SHP77 treated with DMSO at 0.1 percent for 48 hours (cell line): ENCODE data around the gene KRTAP12-4.
"Not testable (repeated sequence)": the region's sequence is repeated elsewhere in the genome, so short reads cannot be mapped to it uniquely, and the experiment has no call there.

Experiments used
- DNase-seq: peaks from one replicate; lab custom pipeline; 2025; lab: John Stamatoyannopoulos, UW

KRTAP12-4 gene

GRCh38 chr21:44686843-44687561 lies 32.5 kb upstream of the KRTAP12-4 start:
- no peak for DNase-seq

GRCh38 chr21:44686000-44686781 lies 31.7 kb upstream of the KRTAP12-4 start:
- DNase-seq = no peak

GRCh38 chr21:44685050-44685449 lies 30.6 kb upstream of the KRTAP12-4 start:
- DNase-seq = not testable (repeated sequence)

GRCh38 chr21:44684483-44684882 lies 30.0 kb upstream of the KRTAP12-4 start:
- no peak for DNase-seq

- DNase-seq = no peak
Observed at GRCh38 chr21:44684077-44684476, 29.6 kb upstream of the KRTAP12-4 start.

GRCh38 chr21:44682580-44683151 lies 28.2 kb upstream of the KRTAP12-4 start:
- DNase-seq = no peak

GRCh38 chr21:44681861-44682579 lies 27.6 kb upstream of the KRTAP12-4 start, which contains the start of gene KRTAP12-1:
TSS of gene KRTAP12-1 (minus strand) at chr21:44682163. CDS start at chr21:44682123, 40 bp downstream.
- DNase-seq = peak; percentile 33

GRCh38 chr21:44681152-44681551 lies 26.7 kb upstream of the KRTAP12-4 start:
- no peak for DNase-seq

- no peak for DNase-seq
Observed at GRCh38 chr21:44677881-44678280, 23.4 kb upstream of the KRTAP12-4 start.

GRCh38 chr21:44671911-44672310 lies 17.5 kb upstream of the KRTAP12-4 start:
- no peak for DNase-seq

- no peak for DNase-seq
Observed at GRCh38 chr21:44670642-44671432, 16.4 kb upstream of the KRTAP12-4 start.

- DNase-seq = no peak
Observed at GRCh38 chr21:44667612-44668011, 13.2 kb upstream of the KRTAP12-4 start.

- no peak for DNase-seq
Observed at GRCh38 chr21:44666401-44667320, 12.2 kb upstream of the KRTAP12-4 start, which contains the start of gene KRTAP12-2. TSS of gene KRTAP12-2 (minus strand) at chr21:44666927. CDS start at chr21:44666886, 41 bp downstream.

GRCh38 chr21:44664691-44665090 lies 10.2 kb upstream of the KRTAP12-4 start:
- no peak for DNase-seq

GRCh38 chr21:44661567-44661966 lies 7.1 kb upstream of the KRTAP12-4 start:
- DNase-seq = not testable (repeated sequence)

- DNase-seq = no peak
Observed at GRCh38 chr21:44658913-44659595, 4.6 kb upstream of the KRTAP12-4 start.

- DNase-seq = no peak
Observed at GRCh38 chr21:44658541-44658910, 4.1 kb upstream of the KRTAP12-4 start.

GRCh38 chr21:44657635-44658540 lies 3.4 kb upstream of the KRTAP12-4 start, which contains the start of gene KRTAP12-3:
TSS of gene KRTAP12-3 (plus strand) at chr21:44657932. CDS start at chr21:44657980, 48 bp downstream.
- DNase-seq = no peak
